Peyer's patch (tissue), 4 donors: ENCODE measurements around the gene FGD5. TPM values are rescaled to one million over a fixed set of nuclear protein-coding genes. Genes with fewer than 3 reads are reported as not detected.

ENCODE experiments used
- DNase-seq, 3 donors: peaks; one replicate each; pipeline ENCODE4 v3.0.0-alpha.2; 2017 to 2019
- H3K27ac ChIP-seq, 4 donors: fragments of 200-600 bp; sonication (generic); one replicate each; pipeline ENCODE4 v1.5.1; 2016 to 2019
- H3K27me3 ChIP-seq, 2 donors: fragments of 200-600 bp; sonication (generic); one replicate each; pipeline ENCODE4 v1.5.1; 2019
- H3K36me3 ChIP-seq, 3 donors: fragments of 200-600 bp; sonication (generic); one replicate each; pipeline ENCODE4 v1.5.1; 2016 to 2019
- H3K4me1 ChIP-seq, 4 donors: fragments of 200-600 bp; sonication (generic); one replicate each; pipeline ENCODE4 v1.5.1; 2016 to 2019
- H3K4me3 ChIP-seq, 4 donors: fragments of 200-600 bp; sonication (generic); 1 replicate in 3 of 4; 2 replicates in 1 of 4; pipeline ENCODE4 v1.5.1; 2016 to 2019; ENCODE audit warnings: mild to moderate bottlenecking in 1 of 4
- H3K9me3 ChIP-seq, 4 donors: fragments of 200-600 bp; sonication (generic); one replicate each; pipeline ENCODE4 v1.5.1; 2016 to 2019; ENCODE audit warnings: mild to moderate bottlenecking in 1 of 4
- POLR2A ChIP-seq, 2 donors: fragments of 450-650 bp; IDR thresholded peaks; one replicate each; pipeline ENCODE4 v1.5.1; 2017; ENCODE audit warnings: antibody characterized with exemption in 2 of 2, mild to moderate bottlenecking in 2 of 2, moderate library complexity in 2 of 2
- total RNA-seq, 4 donors: library from RNA; depleted of rRNA; stranded (reverse); fragments of >200 nt; gene quantifications; one replicate each; pipeline ENCODE4 v1.1.0, GENCODE V29; 2016
- TF ChIP-seq, protein P1 (sequence below), 6 experiments: fragments of 450-650 bp in 4 of 6; fragments of 200-600 bp in 2 of 6; sonication (generic) in 1 of 6; IDR thresholded peaks; one replicate each; pipeline ENCODE4 v1.5.1; 2017 to 2019; ENCODE audit warnings: antibody characterized with exemption in 6 of 6, mild to moderate bottlenecking in 3 of 6, moderate library complexity in 1 of 6

The FGD5 gene
- total RNA-seq, 4 donors from 2014 or later = 8.6 to 65.2 (median 18.1) TPM

DNA sequence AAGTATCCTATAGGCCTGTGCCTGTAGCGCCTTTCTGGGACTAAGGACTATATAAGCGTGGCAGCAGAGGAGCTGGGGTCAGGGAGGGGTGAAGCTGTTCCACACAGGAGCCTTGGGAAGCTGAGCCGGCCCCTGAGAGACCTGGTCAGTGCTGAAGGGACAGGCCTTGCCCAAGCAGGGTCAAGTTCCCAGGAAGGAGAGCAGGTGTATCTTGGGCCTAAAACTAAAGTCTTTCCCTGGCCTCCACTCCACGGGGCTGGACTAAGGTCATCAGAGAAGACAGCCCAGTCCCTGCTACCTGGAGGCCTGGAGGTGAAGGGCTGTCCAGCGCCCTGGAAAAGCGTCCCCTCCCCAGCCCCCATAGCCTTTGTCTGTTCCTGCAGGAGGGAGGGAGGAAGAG, 104.7 kb downstream of the FGD5 start:
- Histone ChIP-seq H3K4me1 (no peaks in the 10 kb centered on the region), H3K27me3 (no peaks in the 10 kb centered on the region), H3K9me3 (no peaks in the 10 kb centered on the region), H3K36me3 (peaks cover 0 to 9% (median 0%) of the 10 kb centered on the region in 3 donors), H3K27ac (no peak overlapping the region), H3K4me3 (no peak overlapping the region)
- TF ChIP-seq, protein P1, sequence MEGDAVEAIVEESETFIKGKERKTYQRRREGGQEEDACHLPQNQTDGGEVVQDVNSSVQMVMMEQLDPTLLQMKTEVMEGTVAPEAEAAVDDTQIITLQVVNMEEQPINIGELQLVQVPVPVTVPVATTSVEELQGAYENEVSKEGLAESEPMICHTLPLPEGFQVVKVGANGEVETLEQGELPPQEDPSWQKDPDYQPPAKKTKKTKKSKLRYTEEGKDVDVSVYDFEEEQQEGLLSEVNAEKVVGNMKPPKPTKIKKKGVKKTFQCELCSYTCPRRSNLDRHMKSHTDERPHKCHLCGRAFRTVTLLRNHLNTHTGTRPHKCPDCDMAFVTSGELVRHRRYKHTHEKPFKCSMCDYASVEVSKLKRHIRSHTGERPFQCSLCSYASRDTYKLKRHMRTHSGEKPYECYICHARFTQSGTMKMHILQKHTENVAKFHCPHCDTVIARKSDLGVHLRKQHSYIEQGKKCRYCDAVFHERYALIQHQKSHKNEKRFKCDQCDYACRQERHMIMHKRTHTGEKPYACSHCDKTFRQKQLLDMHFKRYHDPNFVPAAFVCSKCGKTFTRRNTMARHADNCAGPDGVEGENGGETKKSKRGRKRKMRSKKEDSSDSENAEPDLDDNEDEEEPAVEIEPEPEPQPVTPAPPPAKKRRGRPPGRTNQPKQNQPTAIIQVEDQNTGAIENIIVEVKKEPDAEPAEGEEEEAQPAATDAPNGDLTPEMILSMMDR (IDR thresholded peaks at IDR 0.05) = no peak
- no peak for TF ChIP-seq POLR2A (IDR thresholded peaks at IDR 0.05)
- DNase-seq = no peak

DNA sequence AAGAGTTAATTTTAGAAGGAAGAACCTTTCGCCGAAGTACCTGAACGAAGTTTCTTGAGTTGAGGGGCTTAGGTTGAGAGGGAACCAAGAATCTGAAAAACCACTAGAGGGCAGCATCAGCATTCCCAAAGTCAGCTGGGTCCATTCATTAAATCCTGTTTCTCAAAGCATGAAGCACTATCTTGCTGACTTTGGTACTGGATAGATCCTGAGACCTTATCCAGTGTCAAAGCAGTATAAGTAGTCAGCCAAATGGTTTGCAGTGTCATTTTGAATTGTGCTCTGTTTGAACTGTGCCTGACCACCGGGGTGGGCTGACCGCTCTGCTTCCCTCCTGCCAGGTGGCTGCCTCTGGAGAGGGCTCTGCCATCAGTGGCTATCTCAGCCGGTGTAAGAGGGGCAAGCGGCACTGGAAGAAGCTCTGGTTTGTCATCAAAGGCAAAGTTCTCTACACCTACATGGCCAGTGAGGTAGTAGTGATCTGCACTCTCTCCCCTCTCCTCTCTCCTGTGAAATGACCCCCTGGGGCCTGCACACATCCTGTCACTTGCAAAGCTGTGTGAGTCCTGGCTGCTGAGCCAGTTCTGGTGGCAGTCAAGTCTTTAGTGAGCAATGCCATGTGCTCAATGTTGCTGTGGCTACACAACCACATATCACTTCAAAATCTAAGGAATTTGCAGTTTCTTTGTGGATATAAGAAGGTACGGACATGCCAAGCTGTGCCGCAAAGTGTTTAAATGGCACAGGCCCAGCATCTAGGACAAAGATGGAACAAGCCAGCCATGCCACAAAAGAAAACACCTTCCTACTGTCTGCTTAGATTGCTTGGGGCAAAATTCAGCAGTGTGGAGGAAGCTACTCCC, 107.2 kb downstream of the FGD5 start:
- peaks cover 0 to 9% (median 0%) of the 10 kb centered on the region in 3 donors for H3K36me3 ChIP-seq
- no peak overlapping the region for H3K27ac ChIP-seq
- H3K27me3 ChIP-seq = no peaks in the 10 kb centered on the region
- peak in 1 of 3 donors; percentile 69 for DNase-seq
- TF ChIP-seq, protein P1 (IDR thresholded peaks at IDR 0.05) = peak; percentile 41 to 80 (median 64)
- TF ChIP-seq POLR2A (IDR thresholded peaks at IDR 0.05) = no peak
- H3K9me3 ChIP-seq = no peaks in the 10 kb centered on the region
- H3K4me3 ChIP-seq = no peak overlapping the region
- H3K4me1 ChIP-seq = no peaks in the 10 kb centered on the region

DNA sequence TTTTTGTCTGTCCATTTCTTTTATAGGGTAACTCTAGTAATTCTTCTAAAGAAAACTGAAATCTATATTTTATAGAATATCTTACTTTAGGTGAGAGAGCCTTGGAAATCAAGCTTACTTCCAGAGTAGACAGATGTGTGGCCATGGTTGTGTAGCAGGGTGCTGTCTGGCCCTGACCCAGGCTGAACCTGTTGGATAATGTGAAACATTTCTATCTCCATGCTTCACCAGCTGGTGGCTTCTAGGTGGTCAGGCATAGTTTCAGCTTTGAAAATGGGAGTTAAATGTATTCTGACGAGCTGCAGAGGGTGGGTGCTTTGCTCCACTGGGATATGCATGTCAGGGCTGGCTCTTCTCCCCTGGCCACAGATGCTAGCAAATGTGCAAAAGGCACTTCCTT, 107.8 kb downstream of the FGD5 start:
- peaks cover 0 to 9% (median 0%) of the 10 kb centered on the region in 3 donors for H3K36me3 ChIP-seq
- no peaks in the 10 kb centered on the region for H3K27me3 ChIP-seq
- DNase-seq = no peak
- no peak overlapping the region for H3K4me3 ChIP-seq
- H3K9me3 ChIP-seq = no peaks in the 10 kb centered on the region
- H3K27ac ChIP-seq = no peak overlapping the region
- TF ChIP-seq POLR2A (IDR thresholded peaks at IDR 0.05) = no peak
- TF ChIP-seq, protein P1 (IDR thresholded peaks at IDR 0.05) = no peak
- no peaks in the 10 kb centered on the region for H3K4me1 ChIP-seq

DNA sequence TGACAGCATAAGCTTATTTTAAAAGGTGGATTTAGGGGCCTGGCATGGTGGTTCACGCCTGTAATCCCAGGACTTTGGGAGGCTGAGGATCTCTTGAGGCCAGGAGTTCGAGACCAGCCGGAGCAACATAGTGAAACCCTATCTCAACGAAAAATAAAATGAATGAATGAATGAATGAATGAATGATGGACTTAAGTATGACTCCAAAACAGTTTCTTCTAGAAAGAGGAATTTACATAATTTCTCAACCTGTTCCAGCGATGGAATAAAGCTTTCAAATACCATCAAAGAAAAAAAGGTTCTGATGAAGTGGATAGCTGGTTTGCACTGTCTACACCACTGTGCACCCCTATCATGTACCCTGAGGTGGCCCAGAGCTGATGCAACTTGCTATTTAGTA, 108.5 kb downstream of the FGD5 start:
- Histone ChIP-seq H3K4me3 (no peak overlapping the region), H3K27ac (no peak overlapping the region), H3K36me3 (peaks cover 0 to 9% (median 0%) of the 10 kb centered on the region in 3 donors), H3K4me1 (no peaks in the 10 kb centered on the region), H3K9me3 (no peaks in the 10 kb centered on the region), H3K27me3 (no peaks in the 10 kb centered on the region)
- no peak for DNase-seq
- TF ChIP-seq, protein P1 (IDR thresholded peaks at IDR 0.05) = no peak
- TF ChIP-seq POLR2A (IDR thresholded peaks at IDR 0.05) = no peak

DNA sequence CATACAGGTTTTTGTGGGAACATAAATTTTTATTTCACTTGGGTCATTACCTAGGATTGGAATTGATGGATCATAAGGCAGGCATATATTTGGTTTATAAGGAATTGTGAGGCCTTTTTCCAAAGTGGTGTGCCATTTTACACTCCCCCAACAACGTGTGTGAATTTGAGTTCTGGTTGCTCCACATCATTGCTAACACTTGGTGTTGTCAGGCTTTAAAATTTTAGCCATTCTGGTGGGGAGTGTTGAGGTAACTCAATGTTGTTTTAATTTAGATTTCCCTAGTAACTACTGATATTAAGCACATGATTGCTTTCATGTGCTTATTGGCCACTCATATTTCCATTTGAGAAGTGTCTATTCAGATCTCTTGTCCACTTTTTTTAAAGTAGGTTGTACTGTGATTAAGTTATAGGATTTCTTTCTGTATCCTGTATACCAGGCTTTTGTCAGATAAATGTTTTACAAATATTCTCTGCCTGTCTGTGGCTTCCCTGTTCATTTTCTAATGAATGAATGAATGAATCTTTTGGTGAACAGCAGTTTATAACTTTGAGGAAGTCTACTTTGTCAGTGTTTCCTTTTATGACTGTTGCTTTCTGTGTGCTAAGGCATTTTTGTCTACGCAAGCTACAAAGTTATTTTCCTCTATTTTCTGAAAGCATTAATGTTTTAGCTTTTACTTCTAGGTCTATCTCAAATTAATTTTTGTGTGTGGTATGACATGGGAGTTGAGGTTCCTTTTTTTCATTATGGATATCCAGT, 110.7 kb downstream of the FGD5 start:
- no peaks in the 10 kb centered on the region for H3K27me3 ChIP-seq
- no peak for DNase-seq
- H3K9me3 ChIP-seq = no peaks in the 10 kb centered on the region
- H3K4me1 ChIP-seq = no peaks in the 10 kb centered on the region
- no peak overlapping the region for H3K27ac ChIP-seq
- no peak for TF ChIP-seq POLR2A (IDR thresholded peaks at IDR 0.05)
- TF ChIP-seq, protein P1 (IDR thresholded peaks at IDR 0.05) = no peak
- no peak overlapping the region for H3K4me3 ChIP-seq
- peaks cover 0 to 5% (median 0%) of the 10 kb centered on the region in 3 donors for H3K36me3 ChIP-seq
